Activated CD4-positive, alpha-beta T cell treated with anti-CD3 and anti-CD28 coated beads, Interleukin-2, amount 50 U/mL, for 24 hours (primary cell): ENCODE results near the gene HIBADH.
"Not testable (repeated sequence)": the region's sequence is repeated elsewhere in the genome, so short reads cannot be mapped to it uniquely, and the experiment has no call there.

ENCODE experiments used
- DNase-seq, 2 donors: peaks; one replicate each; pipeline ENCODE4 v3.0.0-alpha.2; 2020; ENCODE audit warnings: low read depth in 1 of 2, low spot score in 1 of 2

Gene HIBADH

DNA sequence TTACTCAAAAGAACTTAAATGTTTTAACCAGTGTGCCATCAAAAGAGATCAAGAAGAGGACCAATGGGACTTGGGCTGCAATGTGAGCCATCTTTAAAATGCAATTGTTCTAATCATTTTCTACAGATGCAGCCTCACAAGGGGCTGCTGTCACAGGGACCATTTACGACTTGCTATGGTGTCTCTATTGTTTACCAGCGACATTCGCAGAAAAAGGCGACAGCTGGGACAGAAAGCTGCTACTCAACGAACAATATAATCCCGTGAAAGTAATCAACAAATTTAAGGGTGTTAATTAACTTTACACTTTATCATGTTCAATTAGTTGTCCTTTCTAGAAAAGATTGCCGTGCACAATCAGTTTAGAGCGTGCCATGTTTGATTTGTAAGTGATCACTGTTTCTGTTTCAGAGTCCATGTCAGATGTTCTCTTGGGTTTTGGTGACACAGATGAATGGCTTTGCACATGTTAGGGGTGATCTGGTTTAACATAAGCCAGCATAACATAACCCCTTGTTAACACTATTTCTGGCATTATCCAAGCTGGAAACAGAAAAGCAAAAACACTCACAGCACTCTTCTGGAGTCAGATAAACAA lies 110.8 kb downstream of the HIBADH start:
- DNase-seq, result no peak

DNA sequence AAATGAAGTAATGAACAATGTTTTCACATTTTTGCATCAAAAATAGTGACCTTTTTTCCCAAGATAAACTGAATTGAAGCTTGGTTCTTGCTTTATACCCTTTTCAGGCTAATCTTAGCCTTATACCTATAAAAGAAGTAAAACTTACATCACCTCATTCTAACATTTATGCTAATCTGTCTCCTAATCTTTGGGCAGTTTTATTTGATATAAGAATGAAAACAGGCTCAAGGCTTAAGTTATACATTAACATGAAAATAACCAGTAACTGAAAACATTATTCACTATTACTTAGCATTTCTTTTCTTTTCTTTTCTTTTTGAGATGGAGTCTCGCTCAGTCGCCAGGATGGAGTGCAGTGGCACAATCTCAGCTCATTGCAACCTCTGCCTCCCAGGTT lies 113.1 kb downstream of the HIBADH start:
- no peak for DNase-seq

DNA sequence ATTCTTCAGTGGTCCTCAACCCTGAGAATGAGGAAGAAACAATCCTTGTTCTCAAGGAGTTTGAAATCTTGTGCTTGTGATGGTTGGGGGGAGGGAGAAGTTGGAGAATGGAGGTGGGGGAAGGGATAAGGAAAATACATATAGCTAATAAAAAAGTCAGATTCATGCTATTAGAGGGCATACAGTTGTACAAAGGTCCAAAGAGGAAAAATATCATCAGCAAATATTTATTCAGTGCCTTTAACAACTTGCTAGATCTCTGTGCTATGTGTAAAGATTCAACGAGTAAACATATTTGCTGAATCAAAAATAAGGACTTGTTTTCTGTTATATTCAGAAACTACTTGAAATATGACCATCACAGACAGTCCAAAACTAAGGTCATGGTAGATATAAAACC lies 114.4 kb downstream of the HIBADH start:
- no peak for DNase-seq

DNA sequence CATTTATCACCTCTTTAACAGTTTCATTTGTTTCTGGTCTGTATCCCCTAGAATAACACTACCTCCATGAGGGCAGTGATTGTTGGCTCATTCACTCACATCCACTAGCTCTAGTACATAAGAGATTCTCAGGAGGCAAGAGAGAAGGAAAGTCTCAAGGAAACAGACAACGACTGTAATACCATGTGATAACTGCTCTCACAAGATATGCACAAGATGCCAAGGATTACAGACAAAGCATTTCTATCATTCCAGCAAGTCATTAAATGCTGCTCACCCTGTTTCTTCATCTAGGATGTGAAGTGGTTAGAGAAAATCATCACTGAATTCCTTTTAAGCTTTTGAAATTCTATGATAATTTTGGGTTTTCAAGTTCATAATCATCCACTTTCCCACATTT lies 115.3 kb downstream of the HIBADH start:
- DNase-seq, result no peak

DNA sequence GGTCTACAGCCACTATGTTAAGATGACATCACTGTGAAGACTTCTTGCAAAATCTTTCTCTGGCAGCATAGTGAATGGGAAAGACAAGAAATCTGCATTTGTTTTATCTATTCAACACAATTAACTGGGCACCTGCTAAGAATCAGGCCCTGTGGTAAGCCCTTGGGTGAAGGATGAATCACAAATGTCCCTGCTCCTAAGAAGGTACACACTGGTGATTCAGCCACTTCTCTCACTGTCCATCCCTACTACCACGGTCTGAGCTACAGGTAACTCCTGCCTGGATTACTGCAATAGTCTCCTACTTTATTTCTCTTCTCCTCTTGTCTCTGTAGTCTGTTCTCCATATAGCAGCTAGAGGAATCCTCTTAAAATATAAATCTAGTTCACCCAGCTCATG lies 116.1 kb downstream of the HIBADH start:
- no peak for DNase-seq

DNA sequence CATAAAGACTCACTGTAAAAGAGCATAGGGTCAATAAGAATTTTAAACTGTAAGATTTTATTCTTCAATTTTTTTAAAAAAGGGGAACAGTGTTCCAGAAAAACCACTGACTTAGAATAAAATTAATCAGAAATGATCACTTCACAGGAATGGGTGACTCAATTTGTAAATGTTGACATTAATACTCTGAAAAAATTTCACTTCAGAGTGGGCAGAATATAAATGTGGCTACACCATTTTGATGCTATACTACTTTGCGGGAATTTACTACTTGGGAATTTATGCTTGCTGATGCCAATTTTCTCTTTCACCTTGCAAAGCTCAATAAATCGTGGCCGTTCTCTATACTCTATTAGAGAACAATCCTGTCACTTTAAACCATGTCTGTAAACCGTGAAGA lies 126.9 kb downstream of the HIBADH start:
- no peak for DNase-seq

DNA sequence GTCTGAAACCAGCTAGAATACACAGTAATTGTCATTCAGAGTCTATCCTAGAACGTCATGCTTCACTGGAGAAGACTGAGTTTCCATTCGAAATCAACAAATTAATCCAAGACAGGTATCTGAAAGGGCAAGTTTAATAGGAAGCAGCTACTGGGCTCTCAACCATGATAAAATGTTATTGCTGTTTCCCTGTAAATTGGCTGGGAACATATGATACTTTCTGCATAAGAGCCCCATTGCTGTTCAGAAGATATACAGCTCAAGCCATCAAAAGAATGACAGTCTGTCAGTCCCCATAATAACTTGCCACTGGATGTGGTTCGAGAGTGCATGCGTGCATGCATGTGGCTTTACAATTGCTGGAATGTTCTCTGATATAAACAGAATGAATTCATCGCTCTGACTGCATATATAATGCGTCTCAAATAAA lies 129.0 kb downstream of the HIBADH start:
- no peak for DNase-seq

DNA sequence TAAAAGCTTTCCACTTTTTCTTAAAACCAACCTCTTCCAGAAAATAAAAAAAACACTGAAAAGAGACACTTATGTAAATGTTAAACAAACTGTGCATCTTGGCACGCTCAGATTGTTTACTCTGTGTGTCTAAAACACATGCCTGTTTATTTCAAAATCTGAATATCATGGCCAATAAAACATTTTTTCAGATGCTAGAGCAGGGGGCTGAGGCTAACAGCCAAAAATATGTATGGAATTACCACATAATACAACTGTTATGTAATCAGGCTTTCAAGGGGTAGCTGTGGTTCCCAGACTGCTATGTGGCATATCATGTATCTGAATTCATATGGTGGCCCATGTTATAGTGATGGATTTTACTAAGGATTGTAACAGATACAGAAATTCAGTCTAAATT lies 130.4 kb downstream of the HIBADH start:
- no peak for DNase-seq

DNA sequence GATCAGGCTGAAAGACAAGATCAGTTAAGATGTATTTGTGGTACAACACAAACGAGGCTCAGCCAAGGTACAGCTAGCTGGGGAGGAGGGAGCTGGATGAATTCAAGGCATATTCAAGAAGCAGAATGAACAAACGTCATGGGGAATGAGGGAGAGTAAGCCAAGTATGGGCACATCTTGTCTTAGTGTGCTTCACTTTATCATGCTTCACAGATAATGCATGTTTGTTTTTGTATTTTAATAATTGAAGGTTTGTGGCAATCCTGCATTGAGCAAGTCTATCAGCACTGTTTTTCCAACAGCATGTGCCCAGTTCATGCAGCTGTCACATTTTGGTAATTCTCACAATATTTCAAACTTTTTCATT lies 135.4 kb downstream of the HIBADH start:
- no peak for DNase-seq

DNA sequence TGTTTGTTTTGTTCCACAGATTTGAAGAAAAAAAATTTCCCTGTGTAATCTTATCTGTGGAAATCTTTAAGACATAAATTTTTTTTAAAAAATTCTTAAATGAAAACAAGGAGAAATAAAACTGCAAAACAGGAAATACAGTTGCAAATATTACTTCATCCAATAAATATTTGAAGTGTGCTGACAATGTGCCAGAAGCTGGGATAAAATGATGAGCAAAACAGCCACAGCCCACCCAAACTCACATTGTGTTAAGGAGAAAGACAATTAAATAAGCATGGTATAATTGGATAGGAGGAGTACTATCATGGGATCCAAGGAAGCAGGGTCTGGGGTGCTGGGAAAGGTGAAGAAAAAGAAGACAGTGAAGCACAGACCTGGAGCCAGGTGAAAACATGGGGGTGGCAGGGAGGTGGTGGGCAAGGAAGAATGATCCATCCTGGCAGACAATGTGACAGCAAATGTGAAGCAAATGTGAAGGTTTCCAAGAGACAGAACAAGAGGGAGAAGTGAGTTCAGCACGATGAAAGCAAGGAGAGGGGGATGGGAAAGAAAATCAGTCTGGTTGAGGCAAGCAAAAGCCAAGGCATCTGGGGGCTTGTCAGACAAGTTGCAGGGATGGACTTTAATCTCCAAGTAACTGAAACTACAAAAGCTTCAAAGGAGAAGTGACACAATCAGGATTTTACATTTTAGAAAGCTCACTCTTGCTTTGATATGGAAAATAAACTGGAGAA lies 135.9 kb downstream of the HIBADH start:
- DNase-seq, result no peak

DNA sequence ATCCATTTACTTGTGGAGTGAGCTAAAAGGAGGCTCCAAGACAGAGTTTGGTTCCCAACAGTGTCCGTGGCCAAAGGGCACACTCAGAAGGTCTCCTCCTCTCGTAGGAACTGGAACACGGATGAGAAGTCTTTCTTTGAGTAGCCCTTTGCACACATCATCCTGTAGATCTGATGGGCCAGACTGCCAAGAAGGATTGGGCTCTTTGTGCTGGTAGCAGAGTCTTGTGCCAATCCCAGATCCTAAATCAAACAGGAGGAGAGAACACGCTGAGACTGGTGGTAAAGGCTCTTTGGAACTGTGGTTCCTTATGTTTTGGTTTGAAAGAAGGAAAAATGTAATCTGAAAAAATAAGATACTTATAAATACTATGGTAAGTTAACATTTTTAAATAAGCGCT lies 136.6 kb downstream of the HIBADH start:
- DNase-seq, result no peak

DNA sequence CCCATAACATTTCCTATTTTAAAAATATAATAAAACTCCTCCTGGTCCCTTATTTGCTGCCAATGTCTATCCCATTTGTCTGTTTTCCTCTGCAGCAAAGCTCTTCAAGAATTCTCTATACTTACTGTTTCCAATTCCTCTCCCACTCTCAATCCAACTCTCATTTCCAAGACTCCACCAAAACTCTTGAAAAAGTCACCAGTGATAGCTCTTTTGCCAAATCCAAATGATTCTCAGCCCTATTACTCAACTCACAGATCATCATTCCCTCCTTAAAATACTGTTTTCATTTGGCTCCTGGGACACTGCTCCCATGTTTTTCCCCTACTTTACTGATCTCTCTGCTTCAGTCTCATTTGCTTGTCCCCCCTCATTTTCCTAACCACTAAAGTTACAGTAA lies 139.4 kb downstream of the HIBADH start:
- no peak for DNase-seq

DNA sequence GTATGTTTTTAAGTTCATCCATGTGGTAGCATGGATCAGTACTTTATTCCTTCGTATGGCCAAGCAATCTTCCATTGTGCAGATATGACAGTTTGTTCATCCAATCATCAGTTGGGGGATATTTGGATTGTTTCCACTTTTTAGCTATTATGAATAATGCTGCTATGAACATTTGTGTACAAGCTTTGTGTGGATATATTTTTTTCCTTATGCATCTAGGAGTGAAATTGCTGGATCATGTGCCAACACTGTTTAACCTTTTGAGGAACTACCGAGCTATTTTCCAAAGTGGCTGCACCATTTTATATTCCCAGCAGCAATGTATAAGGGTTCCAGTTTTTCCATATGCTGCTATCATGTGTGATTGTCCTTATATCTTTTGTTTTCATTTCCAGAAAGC lies 140.1 kb downstream of the HIBADH start:
- DNase-seq, result no peak

DNA sequence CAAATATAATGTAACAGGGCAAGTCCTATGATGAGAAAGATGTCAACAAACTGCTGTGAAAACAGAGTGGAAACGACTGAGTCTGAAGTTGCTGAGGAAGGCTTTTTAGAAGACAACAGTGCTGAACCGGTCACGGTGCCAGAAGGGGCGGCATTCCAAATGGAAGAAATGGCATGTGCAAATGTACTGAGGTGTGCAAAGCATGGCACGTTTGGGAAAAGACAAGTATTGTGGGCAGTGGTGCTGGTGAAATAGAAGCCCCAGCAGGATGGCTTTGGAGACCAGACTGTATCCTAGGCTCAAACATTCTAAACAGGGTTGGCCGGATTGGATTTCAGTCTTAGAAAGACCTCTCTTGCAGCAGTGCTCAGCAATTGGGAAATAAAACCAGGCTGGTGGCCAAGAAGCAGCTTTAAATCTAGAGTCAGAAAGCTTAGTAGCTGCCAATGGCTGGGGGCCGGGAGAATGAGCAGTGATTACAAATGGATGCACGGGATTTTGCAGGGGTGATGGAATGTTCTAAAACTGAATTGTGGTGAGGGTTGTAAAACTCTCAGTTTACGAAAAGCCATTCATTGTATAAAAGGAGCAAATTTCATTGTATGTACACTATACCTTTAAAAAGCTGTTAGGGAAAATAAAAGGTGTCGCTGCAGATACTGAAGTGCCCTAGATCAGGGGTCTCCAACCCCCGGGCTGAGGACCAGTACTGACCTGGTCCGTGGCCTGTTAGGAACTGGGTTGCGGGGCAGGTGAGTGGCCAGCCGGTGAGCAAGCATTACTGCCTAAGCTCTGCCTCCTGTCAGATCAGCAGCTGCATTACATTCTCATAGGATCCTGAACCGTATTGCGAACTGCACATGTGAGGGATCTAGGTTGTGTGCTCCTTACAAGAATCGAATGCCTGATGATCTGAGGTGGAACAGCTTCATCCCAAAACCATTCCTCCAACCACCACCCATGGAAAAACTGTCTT lies 141.6 kb downstream of the HIBADH start:
- DNase-seq, result no peak

DNA sequence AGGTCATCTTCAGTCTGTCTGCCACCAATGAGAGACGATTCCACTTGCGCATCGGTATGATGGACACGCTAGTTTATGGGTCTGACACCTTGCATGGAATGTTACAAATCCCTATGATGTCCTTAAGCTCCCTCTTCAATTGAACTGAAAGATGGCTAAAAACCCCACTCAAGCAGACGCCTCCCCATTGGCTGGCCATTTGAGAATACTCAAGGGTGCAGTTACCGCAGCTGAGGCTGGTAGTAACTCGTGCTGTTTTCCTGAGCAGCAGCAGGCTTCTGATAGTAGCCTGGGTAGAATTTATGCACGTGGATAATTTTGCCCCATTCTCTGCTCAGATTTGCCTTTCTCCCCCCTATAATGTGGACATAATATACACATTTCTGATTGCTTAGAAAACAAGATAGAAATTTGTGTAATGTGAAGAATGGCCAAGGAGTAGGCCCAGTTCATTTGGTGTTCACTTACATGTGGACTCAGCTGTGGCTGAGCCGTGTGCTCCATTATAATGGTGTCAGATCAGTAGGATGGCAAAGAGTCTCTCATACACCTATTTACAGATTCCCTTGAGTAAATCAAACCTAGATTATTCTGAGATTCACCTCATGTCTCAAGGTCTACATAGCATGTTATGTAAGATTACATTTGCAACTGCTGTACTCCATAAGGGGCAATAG lies 142.8 kb downstream of the HIBADH start:
- DNase-seq, result no peak

DNA sequence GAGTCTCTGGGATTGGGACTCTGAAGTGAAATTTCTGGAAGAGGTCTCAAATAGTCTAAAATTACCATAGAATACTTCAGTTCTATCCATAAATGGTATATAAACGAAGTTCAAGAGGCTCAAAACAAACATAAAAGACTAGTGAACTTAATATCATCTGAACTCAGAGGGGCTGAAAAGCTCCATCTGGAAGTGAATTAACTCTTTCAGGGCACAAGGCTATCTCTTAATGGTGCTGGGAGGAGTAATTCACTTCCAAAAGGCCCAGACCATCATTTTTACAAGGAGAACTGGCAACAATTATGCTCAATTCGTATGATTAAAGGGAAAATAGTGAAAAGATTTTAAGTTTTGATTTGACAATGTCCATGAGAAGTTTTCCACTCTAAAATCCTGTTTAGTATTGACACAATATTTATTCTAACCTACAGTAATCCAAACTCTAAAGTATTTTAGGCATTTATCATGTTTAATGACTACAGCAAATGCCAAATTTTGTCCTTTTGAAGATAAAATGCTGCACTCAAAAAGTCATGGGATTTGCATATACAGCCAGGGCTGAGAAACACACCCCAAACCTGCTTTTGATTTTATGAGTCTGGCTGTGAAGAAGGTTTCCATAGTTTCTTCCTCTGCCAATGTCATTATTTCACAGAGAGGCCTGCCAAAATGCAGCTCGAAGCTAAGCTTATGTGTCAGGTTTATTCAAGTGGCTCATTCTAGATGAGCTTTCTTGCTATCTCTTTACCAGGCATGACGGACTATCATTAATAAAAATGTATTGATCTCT lies 143.9 kb downstream of the HIBADH start:
- no peak for DNase-seq

DNA sequence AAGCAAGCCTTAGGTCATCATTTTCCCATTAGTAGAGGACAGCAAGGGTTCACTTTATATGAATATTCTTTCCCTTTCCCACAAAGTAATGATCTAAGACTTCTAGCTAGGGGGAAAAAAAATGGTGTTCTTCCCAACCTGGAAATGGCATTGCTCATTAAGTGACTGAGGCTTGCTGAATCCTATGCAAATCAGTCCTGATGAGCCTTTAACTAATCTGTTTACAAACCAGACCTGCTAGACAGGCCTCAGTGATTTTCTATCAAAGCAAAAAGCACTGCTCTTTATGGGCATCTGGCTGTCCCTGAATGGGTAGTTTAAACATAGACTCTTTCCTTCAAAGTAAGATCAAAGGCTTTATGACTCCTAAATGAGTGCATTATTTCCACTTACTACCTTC lies 146.3 kb downstream of the HIBADH start:
- DNase-seq, result no peak

DNA sequence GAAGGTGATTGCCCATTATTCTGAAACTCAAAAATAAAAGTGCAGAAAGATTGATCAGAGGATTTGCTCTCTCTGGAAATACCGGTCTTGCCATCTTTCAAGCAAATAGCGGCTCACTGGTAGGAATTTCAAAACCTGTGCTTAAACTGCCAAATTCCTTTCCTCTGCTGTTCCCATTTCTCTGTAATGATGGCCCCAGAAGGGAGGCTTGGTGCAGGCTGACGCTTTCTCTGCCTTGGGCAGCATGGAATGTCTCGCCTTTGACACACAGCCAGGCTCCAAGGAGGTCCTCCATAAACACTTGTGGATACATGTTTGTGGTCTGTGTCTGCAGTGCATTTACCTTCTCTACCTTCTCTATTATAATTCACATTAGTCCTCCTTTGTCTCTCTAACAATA lies 146.8 kb downstream of the HIBADH start:
- no peak for DNase-seq

DNA sequence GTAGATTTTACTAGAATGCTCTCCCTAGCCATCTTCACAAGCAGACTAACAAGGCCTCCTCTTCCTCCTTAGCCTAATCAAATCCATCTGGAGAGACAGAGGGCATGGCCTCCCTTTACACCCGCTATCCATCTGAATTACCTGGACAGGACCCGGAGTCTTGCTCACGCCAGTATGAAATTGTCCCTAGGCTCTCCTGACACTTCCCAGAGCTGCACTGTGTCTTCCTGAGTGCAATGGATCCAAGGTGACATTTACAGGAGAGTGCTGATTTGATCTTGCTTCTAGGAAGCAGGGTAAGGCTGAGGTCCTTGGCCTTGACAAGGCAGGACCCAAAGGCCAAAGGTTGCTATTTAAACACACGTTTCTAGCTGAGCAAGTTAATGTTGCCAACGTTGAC lies 147.8 kb downstream of the HIBADH start:
- DNase-seq, result no peak

DNA sequence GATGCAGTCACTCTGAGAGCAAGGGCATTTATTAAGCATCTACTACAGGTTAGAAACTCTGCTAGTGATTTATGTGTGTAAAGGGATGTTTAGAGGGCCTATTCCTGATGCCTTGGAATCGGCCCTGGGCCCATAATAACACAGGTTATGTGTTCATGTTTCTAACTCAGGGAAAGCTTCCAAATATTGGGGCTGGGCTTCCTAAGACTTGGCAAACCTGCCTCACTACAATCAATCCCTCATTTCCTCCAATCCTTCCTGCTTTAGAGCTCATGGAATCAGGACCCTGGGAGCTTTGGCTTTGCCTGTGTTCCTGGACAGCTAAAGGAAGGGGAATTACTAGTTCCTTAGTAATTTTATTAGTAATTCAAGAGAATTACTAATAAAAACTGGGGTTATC lies 148.8 kb downstream of the HIBADH start:
- no peak for DNase-seq

DNA sequence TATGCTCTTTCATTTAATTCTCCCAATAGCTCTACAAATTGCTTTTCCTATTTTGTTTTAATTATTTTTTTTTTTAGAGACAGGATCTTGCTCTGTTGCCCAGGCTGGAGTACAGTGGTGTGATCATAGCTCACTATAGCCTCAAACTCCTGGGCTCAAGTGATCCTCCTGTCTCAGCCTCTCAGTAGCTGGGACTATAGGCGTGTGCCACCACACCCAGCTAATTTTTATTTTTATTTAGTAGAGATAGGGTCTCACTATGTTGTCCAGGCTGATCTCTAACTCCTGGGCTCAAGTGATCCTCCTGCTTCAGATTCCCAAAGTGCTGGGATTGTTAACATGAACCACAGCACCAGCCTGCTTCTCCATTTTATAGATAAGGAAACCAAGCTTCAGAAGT lies 151.3 kb downstream of the HIBADH start:
- DNase-seq, result not testable (repeated sequence)
